Adrenal gland (tissue), 12 donors: ENCODE results near the gene IL11RA. TPM values are rescaled to one million over a fixed set of nuclear protein-coding genes. Genes with fewer than 3 reads are reported as not detected.

Experiments
- DNase-seq, 7 donors: peaks; one replicate each; pipeline ENCODE4 v3.0.0-alpha.2; 2019 to 2020
- H3K27ac ChIP-seq, 5 donors: fragments of 200-600 bp; sonication (generic) in 4 of 5; 1 replicate in 3 of 5; 2 replicates in 2 of 5; pipeline versions ENCODE4 v1.5.1 to v1.8.0; 2016 to 2020; ENCODE audit warnings: mild to moderate bottlenecking in 1 of 5
- H3K27me3 ChIP-seq: fragments of 200-600 bp; 2 replicates; pipeline ENCODE4 v1.8.0; 2021
- H3K36me3 ChIP-seq, 2 donors: fragments of 200-600 bp; replicated peaks in 1 of 2; 1 replicate in 1 of 2; 2 replicates in 1 of 2; pipeline versions ENCODE4 v1.5.1 to v1.8.0; 2018 to 2022
- H3K4me1 ChIP-seq, 2 donors: fragments of 200-600 bp; replicated peaks in 1 of 2; 1 replicate in 1 of 2; 2 replicates in 1 of 2; pipeline versions ENCODE4 v1.5.1 to v1.8.0; 2018 to 2021
- H3K4me3 ChIP-seq, 4 donors: fragments of 200-600 bp; sonication (generic) in 3 of 4; one replicate each; pipeline ENCODE4 v1.5.1; 2016 to 2018
- H3K9me3 ChIP-seq, 3 donors: fragments of 200-600 bp; sonication (generic) in 1 of 3; replicated peaks in 1 of 3; 1 replicate in 2 of 3; 2 replicates in 1 of 3; pipeline versions ENCODE4 v1.5.1 to v1.8.0; 2016 to 2021
- CTCF ChIP-seq, 6 experiments: fragments of 450-650 bp in 4 of 6; fragments of 200-600 bp in 2 of 6; sonication (generic) in 1 of 6; IDR thresholded peaks; 1 replicate in 5 of 6; 2 replicates in 1 of 6; pipeline versions ENCODE4 v1.5.1 to v1.8.0; 2016 to 2021; ENCODE audit warnings: antibody characterized with exemption in 6 of 6, mild to moderate bottlenecking in 2 of 6, moderate library complexity in 1 of 6
- POLR2A ChIP-seq, 2 donors: fragments of 450-650 bp; IDR thresholded peaks; one replicate each; pipeline ENCODE4 v1.6.1; 2017; ENCODE audit warnings: antibody characterized with exemption in 2 of 2, mild to moderate bottlenecking in 2 of 2, moderate library complexity in 1 of 2
- WGBS, 4 donors: extraction: QIAGEN DNeasy Blood & Tissue Kit in 2 of 4; methylation state at CpG; one replicate each; pipeline versions ENCODE4 v1.1.5 to v1.1.7; 2013 to 2017; 5-methylcytosine and 5-hydroxymethylcytosine counted together
- intact Hi-C, 2 donors: fragments of 100-400 bp; cut with DNase I; formaldehyde crosslinking; loops; one replicate each; pipeline versions ENCODE4 v1.14.1 to v1.15.0; 2022 to 2023
- polyA plus RNA-seq, 3 donors: library from polyadenylated mRNA; stranded (reverse); fragments of 200-250 nt in 2 of 3; fragments of 350-450 nt in 1 of 3; fragmentation: Illumina TruSeq in 1 of 3; extraction: RNeasy Lipid Tissue Mini Kit (QIAGEN cat#74804) in 1 of 3; gene quantifications; one replicate each; pipeline ENCODE4 v1.2.3, GENCODE V29; 2013 to 2014
- total RNA-seq, 9 donors: library from RNA; depleted of rRNA in 4 of 9; stranded (reverse); fragments of >200 nt in 4 of 9; fragments of 120-200 nt in 1 of 9; fragmentation: NEBNext Ultra II Directional in 1 of 9; extraction: Animal tissue kit (Norgen Biotek cat#: 25700) in 1 of 9; gene quantifications; one replicate each; pipeline versions ENCODE4 v1.1.0 to v1.2.4, GENCODE V29; 2013 to 2023
- donor health status: healthy with polysubstance abuse.
- donor health status: Bipolar disorder and iron deficiency.
- donor health status: DM: yes; HTN: yes; CAD: no.
- donor health status: DM: no; HTN: no; CAD: no.
- donor health status: DM: no; HTN: no; CAD: no.
- donor health status: DM: yes; HTN: yes; CAD: no.

The IL11RA gene
- total and polyA plus RNA-seq, 12 donors, result 5.2 to 53.7 (median 15.7) TPM

DNA sequence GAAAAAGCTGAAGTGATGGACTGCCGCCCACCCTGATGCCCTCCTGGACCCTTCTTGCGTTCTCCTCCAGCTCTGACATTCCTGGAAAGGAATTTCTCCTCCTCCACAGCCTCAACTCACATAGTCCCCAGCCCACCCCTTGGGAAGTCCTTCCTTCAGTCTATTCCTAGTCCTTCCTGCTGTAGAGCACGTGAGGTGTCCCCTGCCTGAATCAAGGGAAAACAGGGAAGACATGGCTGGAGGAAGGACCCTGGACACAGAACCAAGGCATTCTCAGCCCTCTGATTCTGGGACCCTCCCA, 26.8 kb upstream of the IL11RA start:
- intact Hi-C loops, result no loop called here
- no peak overlapping the region for H3K27ac ChIP-seq
- TF ChIP-seq CTCF (IDR thresholded peaks at IDR 0.05) (no peak), POLR2A (IDR thresholded peaks at IDR 0.05) (no peak)
- 54 to 67% (median 66%) methylated on average over 3 of the region's 3 CpGs for WGBS, 4 donors
- H3K27me3 ChIP-seq, result peaks cover 69% of the 10 kb centered on the region
- no peaks in the 10 kb centered on the region for H3K36me3 ChIP-seq
- no peaks in the 10 kb centered on the region for H3K9me3 ChIP-seq
- H3K4me1 ChIP-seq, result peaks cover 7 to 18% of the 10 kb centered on the region in 2 donors
- no peak for DNase-seq
- H3K4me3 ChIP-seq, result no peak overlapping the region

GRCh38 chr9:34627716-34628655, 24.0 kb upstream of the IL11RA start:
- Histone ChIP-seq H3K27me3 (peaks cover 60% of the 10 kb centered on the region), H3K4me3 (no peak overlapping the region), H3K36me3 (no peaks in the 10 kb centered on the region), H3K9me3 (no peaks in the 10 kb centered on the region), H3K27ac (no peak overlapping the region), H3K4me1 (peaks cover 7 to 14% of the 10 kb centered on the region in 2 donors)
- no peak for DNase-seq
- intact Hi-C loops, result no loop called here
- 29 to 35% (median 32%) methylated on average over 15 to 20 of the region's 20 CpGs for WGBS, 4 donors
- TF ChIP-seq CTCF (IDR thresholded peaks at IDR 0.05), result no peak
- no peak for TF ChIP-seq POLR2A (IDR thresholded peaks at IDR 0.05)

- intact Hi-C loops, result no loop called here
- H3K36me3 ChIP-seq, result no peaks in the 10 kb centered on the region
- 2 to 6% (median 2%) methylated on average over 19 to 69 of the region's 69 CpGs for WGBS, 4 donors
- peak in 1 of 7 donors; percentile 47 for DNase-seq
- H3K27me3 ChIP-seq, result peaks cover 51% of the 10 kb centered on the region
- TF ChIP-seq CTCF (IDR thresholded peaks at IDR 0.05) (no peak), POLR2A (IDR thresholded peaks at IDR 0.05) (no peak)
- H3K9me3 ChIP-seq, result no peaks in the 10 kb centered on the region
- H3K4me1 ChIP-seq, result peaks cover 7 to 11% of the 10 kb centered on the region in 2 donors
- H3K27ac ChIP-seq, result no peak within 1 kb of the TSS
- peak within 1 kb of the TSS in 2 of 4 donors; percentile 11 to 52 for H3K4me3 ChIP-seq
Measured at GRCh38 chr9:34628656-34629490, 23.1 kb upstream of the IL11RA start, which contains the start of gene ARID3C. TSS of gene ARID3C (minus strand) at chr9:34629066. CDS start at chr9:34628014, 1,052 bp downstream.

DNA sequence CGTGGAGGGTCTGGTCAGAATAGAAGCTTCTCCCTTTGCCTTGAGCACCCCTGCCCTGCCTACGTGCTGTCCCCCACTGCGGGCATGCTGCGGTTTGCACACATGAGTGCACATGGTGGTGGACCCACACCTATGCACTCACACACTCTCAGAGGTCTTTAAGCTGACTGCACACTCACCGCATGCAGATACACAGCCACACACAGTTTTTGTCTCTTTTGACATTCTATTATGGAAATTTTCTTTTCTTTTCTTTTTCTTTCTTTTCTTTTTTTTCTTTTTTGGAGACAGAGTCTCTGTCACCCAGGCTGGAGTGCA, 22.5 kb upstream of the IL11RA start:
- 22 to 39% (median 31%) methylated on average over 4 to 5 of the region's 5 CpGs for WGBS, 4 donors
- peaks cover 7 to 11% of the 10 kb centered on the region in 2 donors for H3K4me1 ChIP-seq
- no peaks in the 10 kb centered on the region for H3K36me3 ChIP-seq
- DNase-seq, result no peak
- TF ChIP-seq POLR2A (IDR thresholded peaks at IDR 0.05) (no peak), CTCF (IDR thresholded peaks at IDR 0.05) (no peak)
- no peaks in the 10 kb centered on the region for H3K9me3 ChIP-seq
- intact Hi-C loops, result no loop called here
- H3K4me3 ChIP-seq, result no peak overlapping the region
- H3K27me3 ChIP-seq, result peaks cover 47% of the 10 kb centered on the region
- H3K27ac ChIP-seq, result no peak overlapping the region
